Inferior parietal cortex (tissue), 1 donor: ENCODE measurements around the gene TP73.

Experiments used
- DNase-seq: peaks from one replicate; pipeline ENCODE4 v3.0.0-alpha.2; 2016; ENCODE audit errors: extremely low spot score

Gene TP73

DNA sequence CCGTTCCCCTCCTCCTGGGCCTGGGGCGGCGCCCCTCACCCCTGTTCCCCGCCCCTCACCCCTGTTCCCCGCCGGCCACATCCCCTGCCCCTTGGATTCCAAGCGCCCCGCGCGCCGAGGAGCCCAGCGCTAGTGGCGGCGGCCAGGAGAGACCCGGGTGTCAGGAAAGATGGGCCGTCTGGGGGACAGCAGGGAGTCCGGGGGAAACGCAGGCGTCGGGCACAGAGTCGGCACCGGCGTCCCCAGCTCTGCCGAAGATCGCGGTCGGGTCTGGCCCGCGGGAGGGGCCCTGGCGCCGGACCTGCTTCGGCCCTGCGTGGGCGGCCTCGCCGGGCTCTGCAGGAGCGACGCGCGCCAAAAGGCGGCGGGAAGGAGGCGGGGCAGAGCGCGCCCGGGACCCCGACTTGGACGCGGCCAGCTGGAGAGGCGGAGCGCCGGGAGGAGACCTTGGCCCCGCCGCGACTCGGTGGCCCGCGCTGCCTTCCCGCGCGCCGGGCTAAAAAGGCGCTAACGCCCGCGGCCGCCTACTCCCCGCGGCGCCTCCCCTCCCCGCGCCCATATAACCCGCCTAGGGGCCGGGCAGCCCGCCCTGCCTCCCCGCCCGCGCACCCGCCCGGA, at the start of gene TP73:
Gene TP73 (plus strand): TSS at position 587 of the 618 bp plus-strand sequence. CDS start 29,850 bp downstream, outside the sequence.
- no peak for DNase-seq

- DNase-seq = no peak
These were observed 49.2 kb upstream of the TP73 start for GRCh38 chr1:3603156-3603555.

- DNase-seq = no peak
These were observed 48.5 kb upstream of the TP73 start for GRCh38 chr1:3603571-3604467.

- DNase-seq = no peak
These were observed 47.8 kb upstream of the TP73 start for GRCh38 chr1:3604468-3604974.

- DNase-seq = no peak
These were observed 47.1 kb upstream of the TP73 start for GRCh38 chr1:3604997-3605823.

- no peak for DNase-seq
These were observed 45.3 kb upstream of the TP73 start for GRCh38 chr1:3606779-3607702.

- no peak for DNase-seq
These were observed 44.6 kb upstream of the TP73 start for GRCh38 chr1:3607703-3608065.

- DNase-seq = no peak
These were observed 44.2 kb upstream of the TP73 start for GRCh38 chr1:3608154-3608553.

GRCh38 chr1:3609016-3609768, 43.1 kb upstream of the TP73 start:
- DNase-seq = no peak

DNA sequence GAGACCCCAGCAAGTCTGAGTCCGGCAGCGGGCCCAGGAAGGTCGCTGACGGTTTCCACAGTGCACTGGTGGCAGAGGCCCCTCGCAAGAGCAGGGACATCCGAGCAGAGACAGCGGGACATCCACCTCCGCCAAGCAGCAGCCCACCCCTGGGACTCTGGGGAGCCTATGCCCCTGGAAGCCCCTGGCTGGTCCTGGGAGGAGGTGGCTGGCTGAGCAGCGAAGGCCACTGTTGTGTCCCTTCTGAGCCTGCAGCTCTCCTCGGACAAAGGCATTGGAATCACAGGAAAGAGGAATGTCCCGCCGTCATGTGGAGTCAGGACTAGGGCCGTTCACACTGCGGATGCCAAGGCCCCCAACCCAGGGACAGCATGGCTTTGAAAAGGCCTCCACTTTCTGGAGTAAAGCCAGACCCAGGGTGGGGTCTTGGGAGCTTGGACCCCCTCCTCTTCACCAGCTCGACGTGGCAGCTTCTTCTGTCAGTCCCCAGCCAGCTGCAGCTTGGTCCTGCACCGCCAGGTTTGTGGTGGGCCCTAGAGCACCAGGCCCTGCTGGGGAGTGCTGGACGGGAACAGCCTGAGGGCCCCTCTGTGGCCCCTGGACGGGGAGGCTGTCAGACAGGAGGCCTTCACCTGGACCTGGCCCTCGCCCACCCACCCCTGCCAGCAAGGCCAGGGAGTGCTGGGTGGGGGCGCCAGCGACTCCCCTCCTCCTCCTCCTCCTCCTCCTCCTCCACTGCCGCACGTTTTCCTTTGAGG, 42.4 kb upstream of the TP73 start:
- DNase-seq = no peak

GRCh38 chr1:3610527-3611169, 41.7 kb upstream of the TP73 start:
- no peak for DNase-seq

- no peak for DNase-seq
These were observed 40.9 kb upstream of the TP73 start, which contains the start of gene MEGF6 for GRCh38 chr1:3611170-3612019. Gene MEGF6 (minus strand): TSS chr1:3611508. CDS start chr1:3611268, 240 bp downstream.

DNA sequence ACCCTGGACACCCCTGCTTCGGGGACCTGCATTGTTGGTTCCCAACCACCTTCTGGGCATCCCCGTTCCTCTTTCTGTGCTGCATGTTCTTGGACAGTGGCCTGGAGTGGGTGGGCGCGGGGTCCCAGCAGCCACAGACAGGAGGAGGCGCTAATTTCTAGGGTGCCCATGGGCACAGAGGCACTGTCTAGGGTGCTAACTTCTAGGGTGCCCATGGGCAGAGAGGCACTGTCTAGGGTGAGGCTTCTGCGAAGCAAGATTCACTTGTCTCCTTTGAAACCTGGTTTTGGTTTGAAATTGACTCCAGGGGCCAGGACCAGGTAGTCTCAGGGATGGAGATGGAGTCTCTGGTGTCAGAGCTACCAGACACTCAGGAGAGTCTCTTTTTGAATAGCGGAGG, 40.2 kb upstream of the TP73 start:
- no peak for DNase-seq

DNA sequence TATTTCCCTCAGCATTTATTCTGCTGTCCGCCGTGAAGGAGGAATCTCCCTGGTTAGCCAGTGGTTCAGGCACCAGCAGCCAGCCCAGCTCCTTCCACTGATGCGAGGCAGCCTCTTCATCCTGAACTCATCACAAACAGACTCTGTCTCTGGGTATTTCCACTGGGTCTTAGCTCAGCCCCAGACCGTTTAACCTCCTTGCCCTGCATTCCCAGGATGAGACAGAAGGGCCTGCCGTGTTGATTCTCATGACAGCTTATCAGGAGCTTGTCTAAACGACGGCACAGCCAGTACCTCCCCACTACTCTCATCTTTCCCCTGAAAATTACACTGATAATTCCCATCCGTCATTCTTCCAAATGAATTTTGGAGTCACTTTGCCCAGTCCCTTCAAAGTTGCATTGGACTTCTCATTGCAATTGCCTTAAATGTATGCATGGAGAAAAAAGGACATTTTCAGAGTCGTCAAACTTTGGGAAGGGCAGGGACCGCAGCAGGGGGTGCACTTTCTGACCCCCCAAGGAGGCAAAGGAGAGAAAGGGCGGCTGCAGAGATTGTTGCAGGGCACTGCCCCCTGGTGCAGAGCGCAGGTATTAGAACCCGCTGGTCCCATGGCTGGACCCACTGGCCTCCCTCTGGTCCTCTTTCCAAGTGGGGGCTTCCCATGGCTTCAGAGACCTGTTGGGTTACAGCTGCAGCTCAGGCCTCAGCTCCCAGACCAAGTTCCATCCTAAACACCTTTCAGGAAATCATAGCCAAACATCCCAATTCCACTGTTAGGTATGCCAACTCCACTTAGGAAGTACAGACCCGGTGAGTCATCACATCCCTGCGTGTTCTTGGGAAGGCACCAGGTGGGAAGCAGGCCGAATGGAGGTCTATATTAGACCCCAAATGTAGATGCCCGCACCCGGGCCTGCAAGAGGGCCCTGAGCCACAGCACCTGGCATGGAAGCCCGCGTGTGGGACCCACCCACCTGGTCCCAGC, 37.3 kb upstream of the TP73 start:
- no peak for DNase-seq

GRCh38 chr1:3616861-3617260, 35.5 kb upstream of the TP73 start:
- DNase-seq = no peak

- no peak for DNase-seq
These were observed 34.4 kb upstream of the TP73 start for GRCh38 chr1:3617806-3618345.

DNA sequence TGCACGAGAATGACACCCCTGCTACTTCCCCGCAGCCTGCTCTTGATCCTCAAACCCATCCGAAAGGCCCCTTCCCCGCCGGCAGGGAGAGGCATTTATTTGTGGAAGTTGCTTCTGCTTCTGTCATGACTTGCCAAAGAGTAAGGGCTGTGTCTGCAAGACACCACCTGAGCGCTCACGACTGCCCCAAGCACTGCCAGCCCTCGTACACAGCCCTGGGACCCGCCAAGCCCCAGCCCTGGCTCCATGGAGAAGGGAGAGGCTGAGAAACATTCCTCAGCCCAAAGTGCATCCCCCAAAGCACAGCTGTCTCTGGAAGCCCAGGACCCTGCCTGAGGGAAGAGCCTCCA, 33.8 kb upstream of the TP73 start:
- no peak for DNase-seq
